Measurements from ENCODE around the gene TRIM50.
"Not testable (repeated sequence)": the region's sequence is repeated elsewhere in the genome, so short reads cannot be mapped to it uniquely, and the experiment has no call there.

DNA sequence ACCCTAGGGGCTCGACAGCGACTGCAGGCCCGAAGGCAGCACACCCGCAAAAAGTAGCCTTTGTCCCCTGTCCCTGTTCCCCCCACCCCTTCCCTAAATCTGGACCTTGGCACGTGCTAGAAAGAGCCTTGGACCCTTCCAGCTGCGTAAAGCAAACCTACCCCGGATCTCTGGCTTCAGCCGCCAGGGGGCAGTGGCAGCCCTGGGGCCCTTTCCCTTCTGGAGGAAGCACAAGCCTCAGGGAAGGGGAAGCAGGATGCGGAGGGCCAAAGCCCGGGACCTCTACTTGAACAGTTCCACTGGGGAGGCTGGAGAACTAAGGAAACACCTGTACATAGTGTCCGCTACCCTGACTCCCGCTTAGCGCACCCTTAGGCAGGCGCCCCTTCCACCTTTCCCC is 26.8 kb downstream of the TRIM50 start:
- TF ChIP-seq, protein P1, sequence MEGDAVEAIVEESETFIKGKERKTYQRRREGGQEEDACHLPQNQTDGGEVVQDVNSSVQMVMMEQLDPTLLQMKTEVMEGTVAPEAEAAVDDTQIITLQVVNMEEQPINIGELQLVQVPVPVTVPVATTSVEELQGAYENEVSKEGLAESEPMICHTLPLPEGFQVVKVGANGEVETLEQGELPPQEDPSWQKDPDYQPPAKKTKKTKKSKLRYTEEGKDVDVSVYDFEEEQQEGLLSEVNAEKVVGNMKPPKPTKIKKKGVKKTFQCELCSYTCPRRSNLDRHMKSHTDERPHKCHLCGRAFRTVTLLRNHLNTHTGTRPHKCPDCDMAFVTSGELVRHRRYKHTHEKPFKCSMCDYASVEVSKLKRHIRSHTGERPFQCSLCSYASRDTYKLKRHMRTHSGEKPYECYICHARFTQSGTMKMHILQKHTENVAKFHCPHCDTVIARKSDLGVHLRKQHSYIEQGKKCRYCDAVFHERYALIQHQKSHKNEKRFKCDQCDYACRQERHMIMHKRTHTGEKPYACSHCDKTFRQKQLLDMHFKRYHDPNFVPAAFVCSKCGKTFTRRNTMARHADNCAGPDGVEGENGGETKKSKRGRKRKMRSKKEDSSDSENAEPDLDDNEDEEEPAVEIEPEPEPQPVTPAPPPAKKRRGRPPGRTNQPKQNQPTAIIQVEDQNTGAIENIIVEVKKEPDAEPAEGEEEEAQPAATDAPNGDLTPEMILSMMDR (optimal IDR thresholded peaks at IDR 0.05 in 1 of 3, IDR thresholded peaks at IDR 0.05 in 1 of 3, conservative IDR thresholded peaks at IDR 0.05 in 1 of 3; ENCODE audit: extremely low read depth in 1 of 3, insufficient read depth in 2 of 3, low read length in 3 of 3) = not testable (repeated sequence)
- not testable (repeated sequence) for TF ChIP-seq EZH2 (IDR thresholded peaks at IDR 0.05; ENCODE audit: low read length)

All from keratinocyte (primary cell).